GM12875 (cell line): ENCODE data around the gene ADD3.

Experiments
- H3K4me3 ChIP-seq: one replicate; pipeline ENCODE4 v1.5.1; 2011; ENCODE audit warnings: low read depth, low read length, control low read depth
- CTCF ChIP-seq: IDR thresholded peaks from 2 replicates; pipeline ENCODE4 v1.5.1; 2011; ENCODE audit warnings: low read depth, mild to moderate bottlenecking, control low read depth, inconsistent platforms, low read length, moderate library complexity, borderline replicate concordance; ENCODE audit not compliant: insufficient read depth

ADD3 gene

GRCh38 chr10:110074758-110075671 lies 67.2 kb downstream of the ADD3 start:
- H3K4me3 ChIP-seq, result no peak overlapping the region
- no peak for TF ChIP-seq CTCF

- no peak for TF ChIP-seq CTCF
- no peak overlapping the region for H3K4me3 ChIP-seq
Observed at GRCh38 chr10:110075686-110076085, 67.9 kb downstream of the ADD3 start.

- no peak overlapping the region for H3K4me3 ChIP-seq
- TF ChIP-seq CTCF, result no peak
Observed at GRCh38 chr10:110076559-110077318, 69.0 kb downstream of the ADD3 start.

- TF ChIP-seq CTCF, result no peak
- H3K4me3 ChIP-seq, result no peak overlapping the region
Observed at GRCh38 chr10:110077436-110078130, 69.8 kb downstream of the ADD3 start.

GRCh38 chr10:110078317-110078716 lies 70.5 kb downstream of the ADD3 start:
- H3K4me3 ChIP-seq, result no peak overlapping the region

GRCh38 chr10:110081911-110082310 lies 74.1 kb downstream of the ADD3 start:
- no peak overlapping the region for H3K4me3 ChIP-seq
- no peak for TF ChIP-seq CTCF

More at GRCh38 chr10:110078317-110078716, 70.5 kb downstream of the ADD3 start:
- TF ChIP-seq CTCF, result no peak
